ENCODE data around the gene ANKRD33. TPM values are rescaled to one million over a fixed set of nuclear protein-coding genes. Genes with fewer than 3 reads are reported as not detected.
A peak's percentile ranks its signal among the peaks of the same experiment; 100 is the strongest.

The ANKRD33 gene
- total RNA-seq, 2 experiments from 2014 or later = not detected

- H3K4me2 ChIP-seq (ENCODE audit: low read length) = no peak overlapping the region
- no peak for DNase-seq (ENCODE audit: low spot score)
- intact Hi-C loops (cut with micrococcal nuclease; ENCODE audit: unreplicated experiment) = no loop called here
Observed at GRCh38 chr12:51890133-51890464, 2.2 kb downstream of the ANKRD33 start.

GRCh38 chr12:51890511-51891171 lies 2.7 kb downstream of the ANKRD33 start:
- CTCF ChIA-PET (ENCODE audit: unreplicated experiment) = no interaction called here
- no peak for TF ChIP-seq EZH2phosphoT487 (IDR thresholded peaks at IDR 0.05; ENCODE audit: borderline replicate concordance, low read depth, low read length)
- TF ChIP-seq CTCF (conservative IDR thresholded peaks at IDR 0.05; ENCODE audit: low read length) = no peak
- DNase-seq (ENCODE audit: low spot score) = no peak
- H3K4me1 ChIP-seq (ENCODE audit: insufficient read depth, low read length, poor library complexity, severe bottlenecking) = peaks cover 9% of the 10 kb centered on the region
- no peak overlapping the region for H2AFZ ChIP-seq (ENCODE audit: low read length)
- no peaks in the 10 kb centered on the region for H3K36me3 ChIP-seq (ENCODE audit: insufficient read depth, low read length)
- H3K4me3 ChIP-seq (ENCODE audit: low read depth, low read length, poor library complexity, severe bottlenecking) = no peak overlapping the region
- BruUV-seq (replicated peaks) = no TSS peak
- H3K9me2 ChIP-seq (ENCODE audit: insufficient read depth, low read length) = no peaks in the 10 kb centered on the region
- H3K9me3 ChIP-seq (ENCODE audit: low read length) = no peaks in the 10 kb centered on the region
- no peak overlapping the region for H3K4me2 ChIP-seq (ENCODE audit: low read length)
- H4K20me1 ChIP-seq (ENCODE audit: insufficient read depth, low read length) = no peaks in the 10 kb centered on the region
- POLR2A ChIA-PET = no interaction called here
- no peak overlapping the region for H3K27ac ChIP-seq (ENCODE audit: low read depth, low read length, poor library complexity, severe bottlenecking)
- no peaks in the 10 kb centered on the region for H3K79me2 ChIP-seq (ENCODE audit: insufficient read depth, low read depth, low read length)
- intact Hi-C loops (cut with micrococcal nuclease; ENCODE audit: unreplicated experiment) = no loop called here

More at GRCh38 chr12:51890133-51890464, 2.2 kb downstream of the ANKRD33 start:
- Histone ChIP-seq H2AFZ (ENCODE audit: low read length) (no peak overlapping the region), H3K9me3 (ENCODE audit: low read length) (peaks cover 3% of the 10 kb centered on the region; the same call in 1 of the 2 replicates), H3K36me3 (ENCODE audit: insufficient read depth, low read length) (no peaks in the 10 kb centered on the region), H3K9me2 (ENCODE audit: insufficient read depth, low read length) (no peaks in the 10 kb centered on the region), H3K4me1 (ENCODE audit: insufficient read depth, low read length, poor library complexity, severe bottlenecking) (peaks cover 9% of the 10 kb centered on the region), H3K27ac (ENCODE audit: low read depth, low read length, poor library complexity, severe bottlenecking) (no peak overlapping the region), H3K79me2 (ENCODE audit: insufficient read depth, low read depth, low read length) (no peaks in the 10 kb centered on the region), H3K4me3 (ENCODE audit: low read depth, low read length, poor library complexity, severe bottlenecking) (no peak overlapping the region), H4K20me1 (ENCODE audit: insufficient read depth, low read length) (no peaks in the 10 kb centered on the region)
- TF ChIP-seq CTCF (conservative IDR thresholded peaks at IDR 0.05; ENCODE audit: low read length) = 0 out of 2 replicates have a peak, but pooled peaks have one; percentile 15
- no peak for TF ChIP-seq EZH2phosphoT487 (IDR thresholded peaks at IDR 0.05; ENCODE audit: borderline replicate concordance, low read depth, low read length)
- ChIA-PET CTCF (ENCODE audit: unreplicated experiment) (no interaction called here), POLR2A (no interaction called here)
- no TSS peak for BruUV-seq (replicated peaks)

- no peaks in the 10 kb centered on the region for H3K4me1 ChIP-seq (ENCODE audit: insufficient read depth, low read length, poor library complexity, severe bottlenecking)
- H2AFZ ChIP-seq (ENCODE audit: low read length) = no peak overlapping the region
- no peaks in the 10 kb centered on the region for H3K79me2 ChIP-seq (ENCODE audit: insufficient read depth, low read depth, low read length)
- TF ChIP-seq CTCF (conservative IDR thresholded peaks at IDR 0.05; ENCODE audit: low read length) (peak; percentile 73), EZH2phosphoT487 (IDR thresholded peaks at IDR 0.05; ENCODE audit: borderline replicate concordance, low read depth, low read length) (no peak)
- DNase-seq (ENCODE audit: low spot score) = peak; percentile 11
- no peak overlapping the region for H3K27ac ChIP-seq (ENCODE audit: low read depth, low read length, poor library complexity, severe bottlenecking)
- BruUV-seq (replicated peaks) = no TSS peak
- no peaks in the 10 kb centered on the region for H3K9me3 ChIP-seq (ENCODE audit: low read length)
- POLR2A ChIA-PET = no interaction called here
- H4K20me1 ChIP-seq (ENCODE audit: insufficient read depth, low read length) = no peaks in the 10 kb centered on the region
- no peaks in the 10 kb centered on the region for H3K9me2 ChIP-seq (ENCODE audit: insufficient read depth, low read length)
- no peak overlapping the region for H3K4me3 ChIP-seq (ENCODE audit: low read depth, low read length, poor library complexity, severe bottlenecking)
- H3K4me2 ChIP-seq (ENCODE audit: low read length) = no peak overlapping the region
- no peaks in the 10 kb centered on the region for H3K36me3 ChIP-seq (ENCODE audit: insufficient read depth, low read length)
- CTCF ChIA-PET (ENCODE audit: unreplicated experiment) = no interaction called here
- intact Hi-C loops (cut with micrococcal nuclease; ENCODE audit: unreplicated experiment) = loop anchor here (2.0 kb wide), 1 partner anchor 89 kb away; no protein-coding TSS in a partner anchor
Observed at GRCh38 chr12:51891843-51892242, 3.9 kb downstream of the ANKRD33 start.
